Measurements from ENCODE around the gene AFAP1. TPM values are rescaled to one million over a fixed set of nuclear protein-coding genes. Genes with fewer than 3 reads are reported as not detected.

The AFAP1 gene, protein sequence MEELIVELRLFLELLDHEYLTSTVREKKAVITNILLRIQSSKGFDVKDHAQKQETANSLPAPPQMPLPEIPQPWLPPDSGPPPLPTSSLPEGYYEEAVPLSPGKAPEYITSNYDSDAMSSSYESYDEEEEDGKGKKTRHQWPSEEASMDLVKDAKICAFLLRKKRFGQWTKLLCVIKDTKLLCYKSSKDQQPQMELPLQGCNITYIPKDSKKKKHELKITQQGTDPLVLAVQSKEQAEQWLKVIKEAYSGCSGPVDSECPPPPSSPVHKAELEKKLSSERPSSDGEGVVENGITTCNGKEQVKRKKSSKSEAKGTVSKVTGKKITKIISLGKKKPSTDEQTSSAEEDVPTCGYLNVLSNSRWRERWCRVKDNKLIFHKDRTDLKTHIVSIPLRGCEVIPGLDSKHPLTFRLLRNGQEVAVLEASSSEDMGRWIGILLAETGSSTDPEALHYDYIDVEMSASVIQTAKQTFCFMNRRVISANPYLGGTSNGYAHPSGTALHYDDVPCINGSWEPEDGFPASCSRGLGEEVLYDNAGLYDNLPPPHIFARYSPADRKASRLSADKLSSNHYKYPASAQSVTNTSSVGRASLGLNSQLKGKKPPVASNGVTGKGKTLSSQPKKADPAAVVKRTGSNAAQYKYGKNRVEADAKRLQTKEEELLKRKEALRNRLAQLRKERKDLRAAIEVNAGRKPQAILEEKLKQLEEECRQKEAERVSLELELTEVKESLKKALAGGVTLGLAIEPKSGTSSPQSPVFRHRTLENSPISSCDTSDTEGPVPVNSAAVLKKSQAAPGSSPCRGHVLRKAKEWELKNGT
- polyA plus RNA-seq (2011; rRNA removed) (28.9 and 48.5 TPM in 2 replicates), polyA minus RNA-seq (2011; rRNA and poly(A)+ RNA removed) (34.3 and 39.1 TPM in 2 replicates)

DNA sequence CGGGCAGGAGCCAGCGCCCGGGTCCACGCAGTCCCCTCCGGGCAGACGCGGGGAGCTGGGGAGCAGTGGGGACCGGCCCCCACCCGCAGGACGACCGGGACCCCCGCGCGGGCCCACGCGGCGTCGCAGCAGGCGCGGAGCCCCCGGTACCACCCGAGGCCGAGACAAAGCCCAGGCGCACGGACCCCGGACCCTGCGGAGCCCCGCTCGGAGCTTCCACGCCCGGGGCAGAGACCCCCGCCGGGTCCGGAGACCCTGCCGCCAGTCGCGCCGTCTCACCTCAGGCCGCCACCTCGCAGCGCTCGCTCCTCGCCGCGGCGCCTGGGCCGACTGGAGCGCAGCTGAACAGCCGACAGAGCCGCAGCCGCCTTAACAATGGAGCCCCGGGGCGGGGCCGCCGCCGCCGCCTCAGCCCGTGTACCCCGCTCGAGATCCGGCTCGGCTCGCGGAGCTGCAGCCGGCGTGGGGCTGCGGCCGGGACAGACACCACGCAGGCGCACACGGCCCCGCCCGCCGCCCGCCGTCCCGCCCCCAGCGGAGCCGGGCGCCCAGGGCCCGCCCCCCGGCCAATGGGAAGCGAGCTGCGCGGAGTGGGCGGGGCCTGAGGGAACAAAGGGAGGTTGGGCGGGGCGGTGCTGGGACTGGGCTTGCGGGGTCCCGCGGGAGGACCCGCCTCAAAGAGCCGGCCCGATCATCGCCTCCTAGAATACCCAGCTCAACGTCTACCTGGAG, at the start of gene AFAP1:
Gene AFAP1 (minus strand): TSS at position 485 of the 732 bp plus-strand sequence. CDS start 67,783 bp downstream, outside the sequence.
- POLR2A ChIA-PET, result interaction anchor here (0.8 kb wide), 1 partner anchor 111 kb away, joined by 3 read pairs; no protein-coding TSS in a partner anchor
- Histone ChIP-seq H3K27me3 (ENCODE audit: control insufficient read depth, insufficient read depth, low read length) (no peaks in the 10 kb centered on the region), H3K4me3 (ENCODE audit: low read depth, low read length) (peak within 1 kb of the TSS; percentile 59), H3K36me3 (ENCODE audit: control insufficient read depth, insufficient read depth, low read length) (no peaks in the 10 kb centered on the region)
- CTCF ChIA-PET, result interaction anchor here (0.6 to 3.2 kb wide), 7 partner anchors 11 to 138 kb away, joined by 3 to 18 read pairs (median 5); no protein-coding TSS in a partner anchor
- peak; percentile 29 for DNase-seq (ENCODE audit: low read depth)
- TF ChIP-seq, protein P1, sequence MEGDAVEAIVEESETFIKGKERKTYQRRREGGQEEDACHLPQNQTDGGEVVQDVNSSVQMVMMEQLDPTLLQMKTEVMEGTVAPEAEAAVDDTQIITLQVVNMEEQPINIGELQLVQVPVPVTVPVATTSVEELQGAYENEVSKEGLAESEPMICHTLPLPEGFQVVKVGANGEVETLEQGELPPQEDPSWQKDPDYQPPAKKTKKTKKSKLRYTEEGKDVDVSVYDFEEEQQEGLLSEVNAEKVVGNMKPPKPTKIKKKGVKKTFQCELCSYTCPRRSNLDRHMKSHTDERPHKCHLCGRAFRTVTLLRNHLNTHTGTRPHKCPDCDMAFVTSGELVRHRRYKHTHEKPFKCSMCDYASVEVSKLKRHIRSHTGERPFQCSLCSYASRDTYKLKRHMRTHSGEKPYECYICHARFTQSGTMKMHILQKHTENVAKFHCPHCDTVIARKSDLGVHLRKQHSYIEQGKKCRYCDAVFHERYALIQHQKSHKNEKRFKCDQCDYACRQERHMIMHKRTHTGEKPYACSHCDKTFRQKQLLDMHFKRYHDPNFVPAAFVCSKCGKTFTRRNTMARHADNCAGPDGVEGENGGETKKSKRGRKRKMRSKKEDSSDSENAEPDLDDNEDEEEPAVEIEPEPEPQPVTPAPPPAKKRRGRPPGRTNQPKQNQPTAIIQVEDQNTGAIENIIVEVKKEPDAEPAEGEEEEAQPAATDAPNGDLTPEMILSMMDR (IDR thresholded peaks at IDR 0.05; ENCODE audit: insufficient read depth, low read depth, low read length), result no peak

DNA sequence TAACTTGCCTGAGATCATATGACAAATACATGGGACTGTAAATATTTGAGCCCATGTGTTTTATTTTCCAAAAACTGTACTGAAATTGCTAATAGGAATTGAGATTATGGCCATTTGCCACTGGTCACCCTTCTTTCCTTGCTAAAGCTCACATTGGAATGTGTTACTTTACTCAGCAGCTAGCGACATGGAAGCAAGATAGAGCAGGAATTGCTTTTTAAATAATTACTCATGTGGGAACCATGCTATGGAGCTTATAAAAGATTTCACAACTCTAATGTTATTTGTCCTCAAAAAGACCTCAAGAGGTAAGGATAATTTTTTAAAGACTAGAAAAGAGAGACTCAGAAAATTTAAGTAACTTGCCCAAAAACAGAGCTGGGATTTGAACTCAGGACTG, 48.8 kb upstream of the AFAP1 start:
- H3K4me3 ChIP-seq (ENCODE audit: low read depth, low read length), result no peak overlapping the region
- DNase-seq (ENCODE audit: low read depth), result peak; percentile 79
- CTCF ChIA-PET, result interaction anchor here (0.7 to 6.3 kb wide), 21 partner anchors 10 to 268 kb away, joined by 3 to 151 read pairs (median 5); partner anchors contain the start of gene AFAP1
- no peaks in the 10 kb centered on the region; the same call in 1 of the 2 replicates for H3K27me3 ChIP-seq (ENCODE audit: control insufficient read depth, insufficient read depth, low read length)
- POLR2A ChIA-PET, result interaction anchor here (0.6 to 0.8 kb wide), 2 partner anchors 89 to 146 kb away, joined by 4 to 28 read pairs; no protein-coding TSS in a partner anchor
- no peaks in the 10 kb centered on the region for H3K36me3 ChIP-seq (ENCODE audit: control insufficient read depth, insufficient read depth, low read length)
- TF ChIP-seq, protein P1 (IDR thresholded peaks at IDR 0.05; ENCODE audit: insufficient read depth, low read depth, low read length), result no peak

DNA sequence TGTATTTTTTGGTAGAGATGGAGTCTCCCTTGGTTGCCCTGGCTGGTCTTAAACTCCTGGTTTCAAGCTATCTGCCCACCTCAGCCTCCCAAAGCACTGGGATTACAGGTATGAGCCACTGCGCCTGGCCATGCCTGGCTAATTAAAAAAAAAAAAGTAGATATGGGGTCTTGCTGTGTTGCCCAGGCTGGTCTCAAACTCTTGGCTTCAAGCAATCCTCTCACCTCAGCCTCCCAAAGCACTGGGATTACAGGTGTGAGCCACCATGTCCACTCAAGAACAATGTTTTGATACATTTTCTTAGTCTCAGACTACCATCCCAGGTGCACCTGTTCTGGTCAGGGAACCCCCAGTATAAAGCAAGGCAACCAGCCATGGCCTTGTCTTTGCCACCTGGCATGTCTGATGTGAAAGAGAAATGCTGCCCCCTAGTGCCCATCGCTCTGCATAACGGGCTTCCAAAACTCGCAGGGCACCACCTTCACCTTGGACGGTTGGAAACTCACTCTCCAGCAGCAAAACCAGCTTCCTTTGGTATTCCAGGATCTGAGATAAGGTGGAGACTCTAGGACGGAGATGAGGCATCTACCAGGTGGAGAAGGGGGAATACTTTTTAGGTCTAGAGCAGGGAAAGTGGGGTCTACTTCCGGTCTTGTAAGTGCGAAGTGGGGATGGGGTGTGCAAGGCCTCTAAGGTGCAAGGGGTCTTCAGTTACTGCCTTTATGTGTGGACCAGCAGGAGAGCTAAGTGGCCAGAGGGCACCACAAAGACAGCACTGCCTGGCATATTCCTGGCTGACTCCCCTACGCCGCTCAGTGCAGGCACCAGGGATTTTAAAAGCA, 47.7 kb upstream of the AFAP1 start:
- H3K36me3 ChIP-seq (ENCODE audit: control insufficient read depth, insufficient read depth, low read length), result no peaks in the 10 kb centered on the region
- H3K4me3 ChIP-seq (ENCODE audit: low read depth, low read length), result no peak overlapping the region
- ChIA-PET POLR2A (no interaction called here), CTCF (interaction anchor here (0.6 to 6.3 kb wide), 34 partner anchors 9 to 226 kb away, joined by 3 to 151 read pairs (median 5); partner anchors contain the start of gene AFAP1)
- TF ChIP-seq, protein P1 (IDR thresholded peaks at IDR 0.05; ENCODE audit: insufficient read depth, low read depth, low read length), result peak; percentile 87
- no peaks in the 10 kb centered on the region; the same call in 1 of the 2 replicates for H3K27me3 ChIP-seq (ENCODE audit: control insufficient read depth, insufficient read depth, low read length)
- no peak for DNase-seq (ENCODE audit: low read depth)

DNA sequence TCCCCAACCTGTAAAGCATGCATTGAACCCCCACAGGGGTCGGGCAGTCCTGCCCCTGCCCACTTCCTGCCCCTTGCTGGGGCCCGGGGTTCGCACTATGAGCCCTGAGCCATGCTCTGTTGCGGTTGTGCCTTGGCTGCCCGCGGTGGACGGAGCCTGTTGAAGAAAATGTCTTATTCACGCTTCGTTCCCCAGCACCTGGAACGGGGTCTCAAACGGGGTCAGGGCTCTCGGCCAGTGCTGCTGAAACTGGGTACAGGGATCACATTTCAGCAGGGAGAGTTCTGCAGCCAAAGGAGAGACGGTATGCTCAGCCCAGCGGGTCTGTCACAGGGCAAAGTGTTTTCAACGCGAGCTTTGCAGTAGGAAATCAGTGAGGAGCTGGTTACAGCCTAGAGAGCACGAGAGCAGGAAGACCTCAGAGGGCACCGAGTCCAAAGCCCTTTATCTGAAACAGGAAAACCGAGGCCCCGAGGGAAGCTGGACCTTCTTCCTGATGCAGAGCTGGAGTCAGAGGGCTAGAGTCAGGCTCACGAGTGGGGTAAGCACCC, 46.3 kb upstream of the AFAP1 start:
- H3K27me3 ChIP-seq (ENCODE audit: control insufficient read depth, insufficient read depth, low read length), result no peaks in the 10 kb centered on the region
- ChIA-PET CTCF (interaction anchor here (0.8 to 6.3 kb wide), 13 partner anchors 11 to 253 kb away, joined by 3 to 151 read pairs (median 7); no protein-coding TSS in a partner anchor), POLR2A (no interaction called here)
- no peaks in the 10 kb centered on the region for H3K36me3 ChIP-seq (ENCODE audit: control insufficient read depth, insufficient read depth, low read length)
- TF ChIP-seq, protein P1 (IDR thresholded peaks at IDR 0.05; ENCODE audit: insufficient read depth, low read depth, low read length), result no peak
- H3K4me3 ChIP-seq (ENCODE audit: low read depth, low read length), result no peak overlapping the region
- no peak for DNase-seq (ENCODE audit: low read depth)

Data from BJ (cell line).